Measurements from ENCODE around the gene DAD1. TPM values are rescaled to one million over a fixed set of nuclear protein-coding genes. Genes with fewer than 3 reads are reported as not detected.
A peak's percentile ranks its signal among the peaks of the same experiment; 100 is the strongest.

The DAD1 gene
- total RNA-seq, 1 donor, result 272 TPM

DNA sequence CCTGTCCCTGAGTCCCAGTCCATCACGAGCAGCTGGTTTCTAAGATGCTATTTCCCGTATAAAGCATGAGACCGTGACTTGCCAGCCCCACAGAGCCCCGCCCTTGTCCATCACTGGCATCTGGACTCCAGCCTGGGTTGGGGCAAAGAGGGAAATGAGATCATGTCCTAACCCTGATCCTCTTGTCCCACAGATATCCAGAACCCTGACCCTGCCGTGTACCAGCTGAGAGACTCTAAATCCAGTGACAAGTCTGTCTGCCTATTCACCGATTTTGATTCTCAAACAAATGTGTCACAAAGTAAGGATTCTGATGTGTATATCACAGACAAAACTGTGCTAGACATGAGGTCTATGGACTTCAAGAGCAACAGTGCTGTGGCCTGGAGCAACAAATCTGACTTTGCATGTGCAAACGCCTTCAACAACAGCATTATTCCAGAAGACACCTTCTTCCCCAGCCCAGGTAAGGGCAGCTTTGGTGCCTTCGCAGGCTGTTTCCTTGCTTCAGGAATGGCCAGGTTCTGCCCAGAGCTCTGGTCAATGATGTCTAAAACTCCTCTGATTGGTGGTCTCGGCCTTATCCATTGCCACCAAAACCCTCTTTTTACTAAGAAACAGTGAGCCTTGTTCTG, 41.6 kb downstream of the DAD1 start:
- DNase-seq (ENCODE audit: insufficient read length, low spot score, missing footprints), result peak; percentile 45
- Histone ChIP-seq H3K4me1 (ENCODE audit: insufficient read depth, low read length) (peaks cover 22% of the 10 kb centered on the region), H3K36me3 (ENCODE audit: insufficient read depth, low read length) (no peaks in the 10 kb centered on the region), H3K27ac (ENCODE audit: low read depth, low read length) (no peak overlapping the region), H3K4me3 (ENCODE audit: insufficient read depth, low read length) (no peak overlapping the region), H3K79me2 (ENCODE audit: insufficient read depth, low read length) (no peaks in the 10 kb centered on the region), H2AFZ (ENCODE audit: low read length) (peak overlapping the region; percentile 50), H3K27me3 (ENCODE audit: insufficient read depth, low read length) (no peaks in the 10 kb centered on the region), H3K9me3 (ENCODE audit: low read depth, low read length) (no peaks in the 10 kb centered on the region), H3K4me2 (ENCODE audit: insufficient read depth, low read length) (no peak overlapping the region), H4K20me1 (ENCODE audit: insufficient read depth, low read length) (no peaks in the 10 kb centered on the region)
- no peak for TF ChIP-seq CTCF (IDR thresholded peaks at IDR 0.05; ENCODE audit: extremely low read depth, low read depth, low read length)

GRCh38 chr14:22546722-22547071, 42.3 kb downstream of the DAD1 start:
- DNase-seq (ENCODE audit: insufficient read length, low spot score, missing footprints), result no peak
- Histone ChIP-seq H3K4me1 (ENCODE audit: insufficient read depth, low read length) (peaks cover 22% of the 10 kb centered on the region), H3K4me2 (ENCODE audit: insufficient read depth, low read length) (peak overlapping the region; percentile 67), H4K20me1 (ENCODE audit: insufficient read depth, low read length) (no peaks in the 10 kb centered on the region), H3K27ac (ENCODE audit: low read depth, low read length) (peak overlapping the region; percentile 27), H3K9me3 (ENCODE audit: low read depth, low read length) (no peaks in the 10 kb centered on the region), H2AFZ (ENCODE audit: low read length) (no peak overlapping the region), H3K79me2 (ENCODE audit: insufficient read depth, low read length) (no peaks in the 10 kb centered on the region), H3K27me3 (ENCODE audit: insufficient read depth, low read length) (no peaks in the 10 kb centered on the region), H3K36me3 (ENCODE audit: insufficient read depth, low read length) (no peaks in the 10 kb centered on the region), H3K4me3 (ENCODE audit: insufficient read depth, low read length) (no peak overlapping the region)
- TF ChIP-seq CTCF (IDR thresholded peaks at IDR 0.05; ENCODE audit: extremely low read depth, low read depth, low read length), result no peak

DNA sequence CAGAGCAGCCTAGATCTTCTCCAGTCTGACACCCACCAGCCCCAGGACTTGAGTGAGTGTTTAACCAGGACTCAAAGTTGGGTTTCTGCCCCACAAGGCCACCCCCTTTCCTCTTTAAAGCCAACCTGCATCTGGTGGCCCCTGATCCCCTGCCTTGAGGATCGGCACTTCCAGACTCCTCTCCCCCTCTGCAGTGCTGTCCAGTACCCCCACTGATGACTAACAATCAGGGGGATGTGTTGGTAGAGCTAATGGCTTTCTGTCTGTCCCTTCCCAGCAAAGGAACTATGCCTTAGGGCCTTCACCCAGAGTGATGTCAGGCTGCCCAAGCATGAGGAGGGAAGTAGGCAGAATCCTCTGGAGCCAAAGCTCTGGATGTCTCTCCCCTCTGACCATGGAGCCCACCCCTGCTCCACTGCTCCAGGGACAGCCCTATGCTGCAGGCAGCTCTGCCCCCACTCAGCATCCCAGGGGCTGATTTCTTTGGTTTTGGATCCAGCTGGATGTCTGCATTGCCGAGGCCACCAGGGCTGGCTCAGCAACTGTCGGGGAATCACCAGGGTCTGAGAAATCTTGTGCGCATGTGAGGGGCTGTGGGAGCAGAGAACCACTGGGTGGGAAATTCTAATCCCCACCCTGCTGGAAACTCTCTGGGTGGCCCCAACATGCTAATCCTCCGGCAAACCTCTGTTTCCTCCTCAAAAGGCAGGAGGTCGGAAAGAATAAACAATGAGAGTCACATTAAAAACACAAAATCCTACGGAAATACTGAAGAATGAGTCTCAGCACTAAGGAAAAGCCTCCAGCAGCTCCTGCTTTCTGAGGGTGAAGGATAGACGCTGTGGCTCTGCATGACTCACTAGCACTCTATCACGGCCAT, 42.9 kb downstream of the DAD1 start:
- Histone ChIP-seq H4K20me1 (ENCODE audit: insufficient read depth, low read length) (no peaks in the 10 kb centered on the region), H3K4me2 (ENCODE audit: insufficient read depth, low read length) (peak overlapping the region; percentile 67), H3K27me3 (ENCODE audit: insufficient read depth, low read length) (no peaks in the 10 kb centered on the region), H3K79me2 (ENCODE audit: insufficient read depth, low read length) (no peaks in the 10 kb centered on the region), H3K27ac (ENCODE audit: low read depth, low read length) (peak overlapping the region; percentile 27), H3K36me3 (ENCODE audit: insufficient read depth, low read length) (no peaks in the 10 kb centered on the region), H3K4me3 (ENCODE audit: insufficient read depth, low read length) (peak overlapping the region; percentile 7), H2AFZ (ENCODE audit: low read length) (peak overlapping the region; percentile 16), H3K9me3 (ENCODE audit: low read depth, low read length) (no peaks in the 10 kb centered on the region), H3K4me1 (ENCODE audit: insufficient read depth, low read length) (peaks cover 22% of the 10 kb centered on the region)
- no peak for TF ChIP-seq CTCF (IDR thresholded peaks at IDR 0.05; ENCODE audit: extremely low read depth, low read depth, low read length)
- peak; percentile 90 for DNase-seq (ENCODE audit: insufficient read length, low spot score, missing footprints)

- no peaks in the 10 kb centered on the region for H4K20me1 ChIP-seq (ENCODE audit: insufficient read depth, low read length)
- no peaks in the 10 kb centered on the region for H3K36me3 ChIP-seq (ENCODE audit: insufficient read depth, low read length)
- H3K79me2 ChIP-seq (ENCODE audit: insufficient read depth, low read length), result no peaks in the 10 kb centered on the region
- H2AFZ ChIP-seq (ENCODE audit: low read length), result no peak overlapping the region
- no peak overlapping the region for H3K4me2 ChIP-seq (ENCODE audit: insufficient read depth, low read length)
- H3K27me3 ChIP-seq (ENCODE audit: insufficient read depth, low read length), result no peaks in the 10 kb centered on the region
- no peak overlapping the region for H3K27ac ChIP-seq (ENCODE audit: low read depth, low read length)
- no peak overlapping the region for H3K4me3 ChIP-seq (ENCODE audit: insufficient read depth, low read length)
- peaks cover 13% of the 10 kb centered on the region for H3K4me1 ChIP-seq (ENCODE audit: insufficient read depth, low read length)
- no peaks in the 10 kb centered on the region for H3K9me3 ChIP-seq (ENCODE audit: low read depth, low read length)
- no peak for DNase-seq (ENCODE audit: insufficient read length, low spot score, missing footprints)
- TF ChIP-seq CTCF (IDR thresholded peaks at IDR 0.05; ENCODE audit: extremely low read depth, low read depth, low read length), result no peak
Observed at GRCh38 chr14:22544881-22545420, 44.1 kb downstream of the DAD1 start.
